Fibroblast of mammary gland (primary cell): Measurements from ENCODE around the gene PEAK3.

ENCODE experiments used
- DNase-seq: peaks from one replicate; pipeline ENCODE4 v3.0.0-alpha.2; 2010; ENCODE audit warnings: low read depth
- H3K4me3 ChIP-seq: 2 replicates; pipeline ENCODE4 v1.5.1; 2011; ENCODE audit warnings: low read depth, mild to moderate bottlenecking, low read length, moderate library complexity; ENCODE audit not compliant: control insufficient read depth
- CTCF ChIP-seq: conservative IDR thresholded peaks from 2 replicates; pipeline ENCODE4 v1.5.1; 2011; ENCODE audit warnings: low read depth, low read length, inconsistent platforms; ENCODE audit not compliant: control insufficient read depth, insufficient read depth

PEAK3 gene

DNA sequence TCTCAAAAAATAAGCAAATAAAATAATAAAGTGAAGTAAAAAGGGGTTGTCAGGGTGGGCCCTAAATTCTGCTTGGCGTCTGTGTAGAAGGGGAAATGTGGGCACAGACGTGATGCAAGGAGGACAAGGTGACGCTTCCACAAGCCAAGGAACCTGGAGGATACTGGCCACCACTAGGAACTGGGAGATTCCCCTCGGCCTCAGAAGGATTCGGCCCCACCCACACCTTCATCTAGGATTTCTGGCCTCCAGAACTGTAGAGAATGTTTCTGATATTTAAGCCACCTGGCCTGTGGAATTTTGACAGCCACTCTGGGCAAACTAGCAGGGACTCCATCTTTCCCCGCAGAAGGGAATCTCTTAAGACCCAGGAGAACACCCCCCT lies 47.0 kb downstream of the PEAK3 start:
- H3K4me3 ChIP-seq = peak overlapping the region; percentile 76
- no peak for TF ChIP-seq CTCF

GRCh38 chr19:2233601-2234280 lies 48.2 kb downstream of the PEAK3 start:
- DNase-seq = no peak
- TF ChIP-seq CTCF = no peak
- no peak overlapping the region for H3K4me3 ChIP-seq

More for the DNA sequence above, 47.0 kb downstream of the PEAK3 start:
- no peak for DNase-seq

- DNase-seq = no peak
- TF ChIP-seq CTCF = no peak
- H3K4me3 ChIP-seq = no peak overlapping the region
These were observed 49.5 kb downstream of the PEAK3 start for GRCh38 chr19:2232286-2233151.

DNA sequence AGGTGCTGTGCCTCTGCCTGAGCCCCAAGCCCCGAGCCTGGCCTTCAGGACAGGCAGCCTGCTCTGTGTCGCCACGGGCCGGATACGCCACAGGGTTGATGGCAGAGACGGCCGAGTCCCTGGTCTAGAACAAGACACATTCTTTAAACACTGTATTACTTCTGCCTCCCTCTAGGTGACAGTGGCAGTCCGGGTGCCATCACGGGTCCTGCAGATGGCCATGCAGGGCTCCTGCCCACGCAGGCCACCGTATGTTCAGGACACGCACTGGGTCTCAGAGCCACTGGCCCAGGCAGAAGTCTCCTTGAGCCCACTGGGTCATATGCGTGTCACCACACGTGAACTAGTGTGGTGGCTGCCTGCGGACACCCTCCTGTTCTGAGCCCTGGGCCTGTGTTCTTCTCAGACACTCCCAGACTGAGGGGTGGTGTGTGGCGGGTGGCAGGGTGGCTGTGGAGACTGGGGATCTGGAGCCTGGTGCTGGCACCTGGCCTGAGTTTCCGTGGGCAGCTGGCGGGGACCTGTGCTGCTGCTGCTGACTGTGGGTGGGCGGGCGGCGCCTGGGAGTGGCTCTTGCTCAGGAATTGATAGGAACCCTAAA lies 50.3 kb downstream of the PEAK3 start:
- DNase-seq = no peak

GRCh38 chr19:2230807-2231533 lies 51.0 kb downstream of the PEAK3 start:
- no peak overlapping the region for H3K4me3 ChIP-seq
- no peak for DNase-seq
- TF ChIP-seq CTCF = no peak

More for the DNA sequence above, 50.3 kb downstream of the PEAK3 start:
- no peak for TF ChIP-seq CTCF
- no peak overlapping the region for H3K4me3 ChIP-seq

DNA sequence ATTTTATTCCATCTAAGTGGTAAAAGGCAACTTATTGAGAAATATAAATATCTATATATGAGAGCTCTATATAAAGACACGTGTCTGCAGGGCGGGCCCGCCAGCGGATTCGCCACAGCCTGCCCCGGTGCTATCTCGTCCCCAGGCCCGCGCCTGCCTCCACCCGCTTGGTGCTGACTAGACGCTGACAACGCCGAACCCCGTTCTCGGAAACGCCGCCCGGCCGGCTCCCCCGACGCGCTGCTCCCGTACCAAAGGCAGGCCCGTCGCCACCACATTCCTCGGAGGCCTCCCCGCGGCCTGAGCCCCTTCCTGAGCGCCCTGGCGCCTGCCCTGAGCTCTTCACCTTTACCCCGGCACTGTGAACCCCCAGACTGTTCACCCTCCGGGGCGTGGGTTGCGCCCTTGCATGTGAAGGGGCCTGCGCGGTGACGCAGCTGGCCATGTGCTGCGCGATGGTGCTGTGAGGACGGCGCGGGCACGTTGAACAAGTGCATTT lies 51.9 kb downstream of the PEAK3 start:
- H3K4me3 ChIP-seq = no peak overlapping the region
- no peak for TF ChIP-seq CTCF
- no peak for DNase-seq
